ENCODE measurements around the gene OGFR. TPM values are rescaled to one million over a fixed set of nuclear protein-coding genes. Genes with fewer than 3 reads are reported as not detected.

Gene OGFR
- total and polyA plus RNA-seq, 2 donors (not counting 3 experiments of a cell fraction or from before 2014, with no cell fraction given), result 30.8 to 44.0 TPM

DNA sequence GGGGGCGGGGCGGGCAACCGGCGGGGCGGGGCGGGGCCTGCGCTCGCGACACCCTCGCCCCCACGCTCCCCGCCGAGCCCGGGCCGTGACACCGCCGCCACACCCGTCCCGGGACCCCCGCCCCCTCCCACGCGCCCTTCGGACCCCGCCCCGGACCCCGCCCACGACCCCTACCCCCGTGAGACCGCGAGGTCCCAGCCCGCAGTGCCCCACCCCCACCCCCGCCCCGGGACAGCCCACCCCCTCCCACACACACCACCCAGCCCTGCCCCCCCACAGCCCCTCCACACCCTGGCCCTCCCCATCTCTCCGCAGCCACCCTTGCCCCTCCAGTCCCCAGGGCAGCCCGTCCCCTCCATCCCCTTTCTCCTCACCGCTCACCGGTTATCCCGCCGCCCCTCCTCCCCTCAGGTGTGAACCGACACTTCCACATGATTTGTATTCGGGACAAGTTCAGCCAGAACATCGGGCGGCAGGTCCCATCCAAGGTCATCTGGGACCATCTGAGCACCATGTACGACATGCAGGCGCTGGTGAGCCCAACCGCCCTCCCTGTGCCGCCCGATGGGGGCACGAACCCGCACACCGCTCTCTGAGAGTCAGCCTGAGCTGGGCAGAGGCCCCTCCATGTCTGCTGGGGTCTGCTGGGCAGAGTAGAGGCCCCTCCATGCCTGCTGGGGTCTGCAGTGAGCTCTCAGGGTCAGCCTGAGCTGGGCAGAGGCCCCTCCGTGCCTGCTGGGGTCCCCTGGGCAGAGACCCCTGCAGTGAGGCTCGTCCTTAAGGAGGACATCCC is 7.7 kb upstream of the OGFR start:
- Histone ChIP-seq H3K4me1 (ENCODE audit: control insufficient read depth, extremely low read depth, insufficient read depth, low read length) (peaks cover 18% of the 10 kb centered on the region), H3K9ac (replicated peaks; ENCODE audit: extremely low read depth, insufficient read depth, low read length) (peak overlapping the region; percentile 53), H2AFZ (ENCODE audit: low read depth, low read length) (peak overlapping the region; percentile 85), H3K27me3 (ENCODE audit: control insufficient read depth in 2 of 2, insufficient read depth in 2 of 2, low read length in 2 of 2) (no peaks in the 10 kb centered on the region), H3K9me3 (replicated peaks; ENCODE audit: control insufficient read depth, insufficient read depth, low read length) (no peaks in the 10 kb centered on the region), H3K4me3 (replicated peaks in 1 of 3; ENCODE audit: insufficient read depth in 1 of 3, low read depth in 1 of 3, low read length in 3 of 3) (peak overlapping the region in 2 of 3 experiments; percentile 17 to 66), H3K27ac (ENCODE audit: insufficient read depth, low read depth, low read length) (no peak overlapping the region), H3K79me2 (ENCODE audit: control insufficient read depth, insufficient read depth, low read length) (peaks cover 14% of the 10 kb centered on the region), H4K20me1 (replicated peaks; ENCODE audit: control insufficient read depth, extremely low read depth, insufficient read depth, low read length) (no peaks in the 10 kb centered on the region), H3K9me1 (replicated peaks; ENCODE audit: control insufficient read depth, extremely low read depth, insufficient read depth, low read length) (no peaks in the 10 kb centered on the region), H3K4me2 (ENCODE audit: insufficient read depth, low read length) (peak overlapping the region; percentile 1), H3K36me3 (ENCODE audit: control insufficient read depth in 2 of 2, extremely low read depth in 1 of 2, insufficient read depth in 2 of 2, low read length in 2 of 2) (peaks cover 11 to 12% of the 10 kb centered on the region in 2 experiments)
- no peak for TF ChIP-seq POLR2A (IDR thresholded peaks at IDR 0.05; ENCODE audit: low read depth, low read length)
- TF ChIP-seq, protein P1, sequence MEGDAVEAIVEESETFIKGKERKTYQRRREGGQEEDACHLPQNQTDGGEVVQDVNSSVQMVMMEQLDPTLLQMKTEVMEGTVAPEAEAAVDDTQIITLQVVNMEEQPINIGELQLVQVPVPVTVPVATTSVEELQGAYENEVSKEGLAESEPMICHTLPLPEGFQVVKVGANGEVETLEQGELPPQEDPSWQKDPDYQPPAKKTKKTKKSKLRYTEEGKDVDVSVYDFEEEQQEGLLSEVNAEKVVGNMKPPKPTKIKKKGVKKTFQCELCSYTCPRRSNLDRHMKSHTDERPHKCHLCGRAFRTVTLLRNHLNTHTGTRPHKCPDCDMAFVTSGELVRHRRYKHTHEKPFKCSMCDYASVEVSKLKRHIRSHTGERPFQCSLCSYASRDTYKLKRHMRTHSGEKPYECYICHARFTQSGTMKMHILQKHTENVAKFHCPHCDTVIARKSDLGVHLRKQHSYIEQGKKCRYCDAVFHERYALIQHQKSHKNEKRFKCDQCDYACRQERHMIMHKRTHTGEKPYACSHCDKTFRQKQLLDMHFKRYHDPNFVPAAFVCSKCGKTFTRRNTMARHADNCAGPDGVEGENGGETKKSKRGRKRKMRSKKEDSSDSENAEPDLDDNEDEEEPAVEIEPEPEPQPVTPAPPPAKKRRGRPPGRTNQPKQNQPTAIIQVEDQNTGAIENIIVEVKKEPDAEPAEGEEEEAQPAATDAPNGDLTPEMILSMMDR (IDR thresholded peaks at IDR 0.05; ENCODE audit: extremely low read depth in 1 of 2, insufficient read depth in 1 of 2, low read depth in 1 of 2, low read length in 2 of 2), result no peak
- no peak for TF ChIP-seq EZH2 (IDR thresholded peaks at IDR 0.05; ENCODE audit: borderline replicate concordance, low read depth, low read length, severe bottlenecking)
- no peak for TF ChIP-seq MYC (IDR thresholded peaks at IDR 0.05; ENCODE audit: low read depth, low read length)
- no peak for TF ChIP-seq POLR2AphosphoS5 (IDR thresholded peaks at IDR 0.05; ENCODE audit: insufficient read depth, low read depth, low read length)
- no peak for TF ChIP-seq GATA2 (IDR thresholded peaks at IDR 0.05; ENCODE audit: insufficient read depth, insufficient read length, low read depth, low read length)
- TF ChIP-seq, protein P2, sequence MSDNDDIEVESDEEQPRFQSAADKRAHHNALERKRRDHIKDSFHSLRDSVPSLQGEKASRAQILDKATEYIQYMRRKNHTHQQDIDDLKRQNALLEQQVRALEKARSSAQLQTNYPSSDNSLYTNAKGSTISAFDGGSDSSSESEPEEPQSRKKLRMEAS (IDR thresholded peaks at IDR 0.05; ENCODE audit: insufficient read depth, insufficient read length), result no peak
- TF ChIP-seq JUN (IDR thresholded peaks at IDR 0.05; ENCODE audit: borderline replicate concordance, insufficient read depth, insufficient read length, low read depth), result no peak
- no peak for TF ChIP-seq FOS (IDR thresholded peaks at IDR 0.05; ENCODE audit: borderline replicate concordance, insufficient read depth, low read length)
- dilution Hi-C loops (cut with MboI; ENCODE audit: extremely low pct_ligation_motif_present, low sequenced_read_pairs), result no loop called here
- intact Hi-C loops (cut with micrococcal nuclease), result loop anchor here (10.0 kb wide), 1 partner anchor 492 kb away; the partner anchor contains the start of gene ADRM1
- BruUV-seq (replicated peaks), result TSS peak; percentile 10
- FAIRE-seq (no peak), DNase-seq (ENCODE audit: low read depth, low spot score) (no peak)
- ChIA-PET POLR2A (no interaction called here), CTCF (interaction anchor here (0.6 to 2.0 kb wide), 5 partner anchors 9 to 180 kb away, joined by 3 to 8 read pairs (median 3); no protein-coding TSS in a partner anchor)
